GM18868 (cell line): ENCODE results near the gene LDHB.
"Not testable (repeated sequence)": the region's sequence is repeated elsewhere in the genome, so short reads cannot be mapped to it uniquely, and the experiment has no call there.

ENCODE experiments used
- ATAC-seq: cut with Tn5 transposase; IDR thresholded peaks from one replicate; pipeline ENCODE4 v1.9.1; 2021; ENCODE audit warnings: mild to moderate bottlenecking, moderate library complexity; ENCODE audit not compliant: unreplicated experiment

The LDHB gene

DNA sequence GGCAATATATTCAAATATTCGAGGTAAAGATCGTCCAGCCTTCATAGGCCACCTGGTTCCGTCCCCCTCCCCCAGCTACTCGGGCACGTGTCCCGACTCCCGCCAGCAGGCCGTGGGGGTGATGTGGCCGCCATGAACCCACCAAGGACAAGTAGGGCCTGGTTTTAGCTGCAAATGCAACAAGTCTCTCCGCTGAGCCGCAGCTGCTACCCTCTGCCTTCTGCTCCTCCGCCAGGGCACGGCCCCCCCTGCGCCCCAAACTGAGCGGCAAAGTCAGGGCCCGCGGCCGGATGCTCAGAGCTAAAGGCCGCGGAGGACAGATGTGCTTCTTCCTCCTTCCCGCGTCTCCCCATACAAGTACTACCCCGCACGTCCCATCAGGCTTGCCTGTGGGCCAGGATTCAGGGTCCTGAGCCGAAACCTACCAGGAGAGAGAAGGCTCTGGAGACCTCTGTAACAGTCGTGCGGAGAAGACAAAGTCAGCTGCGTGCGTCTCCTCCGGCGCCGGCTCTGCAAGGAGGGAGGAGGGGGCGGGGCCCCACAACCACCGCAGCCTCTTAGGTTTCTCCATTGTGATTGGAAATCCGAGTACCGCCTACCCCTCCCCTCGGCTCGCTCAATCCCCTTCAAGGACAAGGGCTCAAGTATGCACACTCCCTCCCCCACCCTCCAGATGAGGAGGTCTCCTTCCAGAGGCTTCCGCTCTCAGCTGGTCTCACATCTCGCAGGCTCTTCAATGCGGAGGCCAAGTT, at the start of gene LDHB:
Gene LDHB, minus strand, starts transcription at position 517 of the 752 bp plus-strand sequence. CDS start 3,171 bp downstream, outside the sequence.
- peak; percentile 96 for ATAC-seq

DNA sequence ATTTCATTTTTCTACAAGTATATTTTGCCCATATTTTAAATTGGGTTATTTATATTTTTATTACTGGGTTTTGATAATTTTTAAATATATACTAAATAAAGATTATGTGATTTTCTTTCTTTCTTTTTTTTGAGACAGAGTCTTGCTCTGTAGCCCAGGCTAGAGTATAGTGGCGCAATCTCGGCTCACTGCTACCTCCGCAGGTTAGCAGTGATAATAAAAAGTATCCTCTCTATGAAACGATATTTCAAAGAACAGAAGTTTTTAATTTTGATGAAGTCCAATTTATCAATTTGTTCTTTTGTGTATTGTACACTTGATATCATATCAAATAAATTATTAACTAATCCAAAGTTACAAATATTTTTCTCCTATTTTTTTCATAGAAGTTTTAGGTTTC, 47.2 kb upstream of the LDHB start:
- ATAC-seq, result no peak

- no peak for ATAC-seq
These were observed 42.2 kb upstream of the LDHB start for GRCh38 chr12:21699851-21700250.

GRCh38 chr12:21697904-21698630, 40.4 kb upstream of the LDHB start:
- ATAC-seq, result no peak

GRCh38 chr12:21696625-21697024, 39.0 kb upstream of the LDHB start:
- ATAC-seq, result no peak

DNA sequence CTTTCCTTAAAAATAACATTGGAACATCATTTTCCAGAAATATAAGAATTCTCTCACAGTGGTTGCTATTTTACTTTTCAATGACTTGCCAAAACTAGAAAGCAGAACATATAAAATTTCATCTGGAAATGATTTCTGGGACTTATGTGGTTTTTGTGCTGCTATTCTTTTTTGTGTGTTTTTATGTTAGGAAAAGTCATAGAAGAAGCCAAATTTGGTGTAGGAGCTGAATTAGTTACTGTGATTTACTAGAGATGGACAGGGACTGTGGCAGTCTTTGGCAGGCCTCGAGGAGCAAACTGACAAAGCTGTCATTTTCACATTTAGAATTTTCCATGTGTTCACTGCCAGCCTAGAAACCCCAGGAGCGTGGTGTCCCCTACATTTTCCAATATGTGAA, 38.3 kb upstream of the LDHB start:
- no peak for ATAC-seq

DNA sequence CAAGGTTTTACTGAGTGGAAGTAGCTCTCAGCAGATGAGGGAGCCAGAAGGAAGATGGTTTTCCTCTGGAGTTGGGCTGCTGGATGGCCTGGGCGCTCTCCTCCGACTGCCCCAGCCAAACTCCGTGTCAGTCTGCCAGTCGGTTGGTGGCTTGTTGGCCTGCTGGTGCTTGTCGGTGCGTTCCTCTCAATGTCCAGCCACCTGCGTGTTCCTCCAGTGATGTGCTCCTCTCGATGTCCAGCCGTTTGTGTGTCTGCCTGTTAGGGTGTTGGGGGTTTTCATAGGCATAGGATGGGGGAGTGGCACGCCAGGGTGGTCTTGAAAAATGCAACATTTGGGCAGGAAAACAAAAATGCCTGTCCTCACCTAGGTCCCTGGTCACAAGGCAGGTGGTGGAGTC, 37.0 kb upstream of the LDHB start:
- no peak for ATAC-seq

DNA sequence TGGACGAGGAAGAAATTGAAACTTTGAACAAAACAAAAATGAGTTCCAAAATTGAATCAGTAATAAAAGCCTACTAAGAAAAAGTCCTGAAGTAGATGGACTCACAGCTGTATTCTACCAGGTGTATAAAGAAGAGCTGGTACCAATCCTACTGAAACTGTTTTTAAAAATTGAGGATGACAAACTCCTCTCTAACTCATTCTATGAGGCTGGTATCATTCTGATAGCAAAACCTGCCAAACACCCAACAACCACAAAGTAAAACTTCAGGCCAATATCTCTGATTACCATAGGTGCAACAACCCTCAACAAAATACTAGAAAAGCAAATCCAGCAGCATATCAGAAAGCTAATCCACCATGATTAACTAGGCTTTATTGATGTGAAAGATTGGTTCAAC, 33.9 kb upstream of the LDHB start:
- no peak for ATAC-seq

DNA sequence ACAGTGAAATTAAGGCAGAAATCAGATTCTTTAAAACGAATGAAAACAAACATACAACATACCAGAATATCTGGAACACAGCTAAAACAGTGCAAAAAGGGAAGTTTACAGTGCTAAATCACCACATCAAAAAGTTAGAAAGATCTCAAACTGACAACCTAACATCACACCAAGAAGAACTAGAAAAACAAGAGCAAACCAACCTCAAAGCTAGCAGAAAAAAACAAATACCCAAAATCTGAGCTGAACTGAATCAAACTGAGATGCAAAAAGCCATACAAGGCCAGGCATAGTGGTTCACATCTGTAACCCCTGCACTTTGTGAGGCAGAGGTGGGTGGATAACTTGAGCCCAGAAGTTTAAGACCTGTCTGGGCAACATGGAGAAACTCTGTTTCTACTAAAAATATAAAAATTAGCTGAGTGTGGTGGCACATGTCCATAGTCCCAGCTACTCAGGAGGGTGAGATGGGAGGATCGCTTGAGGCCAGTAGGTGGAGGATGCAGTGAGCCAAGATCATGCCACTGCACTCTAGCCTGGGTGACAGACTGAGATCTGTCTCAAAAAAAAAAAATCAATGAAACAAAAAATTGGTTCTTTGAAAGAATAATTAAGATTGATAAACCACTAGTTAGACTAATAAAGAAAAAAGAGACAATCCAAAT, 33.2 kb upstream of the LDHB start:
- ATAC-seq, result no peak

GRCh38 chr12:21683115-21683514, 25.5 kb upstream of the LDHB start:
- ATAC-seq, result no peak

DNA sequence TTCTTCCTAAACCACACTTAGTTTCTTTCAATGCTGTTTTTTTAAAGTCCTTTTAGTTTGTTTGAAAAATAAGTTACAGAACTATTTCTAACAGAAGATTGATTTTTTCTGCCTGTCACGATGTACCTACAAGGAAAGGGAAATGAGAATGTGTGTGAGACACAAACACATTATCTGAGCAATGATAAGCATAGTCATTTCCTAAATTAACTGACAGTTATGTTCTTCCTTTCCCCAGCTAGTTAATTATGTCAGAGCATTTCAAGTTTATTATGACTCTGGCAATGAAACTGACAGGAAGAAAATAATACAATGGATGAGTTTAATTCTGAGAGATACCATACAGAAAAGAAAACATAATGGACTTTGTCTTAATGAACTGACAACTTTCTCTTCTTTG, 21.3 kb upstream of the LDHB start:
- no peak for ATAC-seq

- ATAC-seq, result no peak
These were observed 20.1 kb upstream of the LDHB start for GRCh38 chr12:21677622-21678277.

DNA sequence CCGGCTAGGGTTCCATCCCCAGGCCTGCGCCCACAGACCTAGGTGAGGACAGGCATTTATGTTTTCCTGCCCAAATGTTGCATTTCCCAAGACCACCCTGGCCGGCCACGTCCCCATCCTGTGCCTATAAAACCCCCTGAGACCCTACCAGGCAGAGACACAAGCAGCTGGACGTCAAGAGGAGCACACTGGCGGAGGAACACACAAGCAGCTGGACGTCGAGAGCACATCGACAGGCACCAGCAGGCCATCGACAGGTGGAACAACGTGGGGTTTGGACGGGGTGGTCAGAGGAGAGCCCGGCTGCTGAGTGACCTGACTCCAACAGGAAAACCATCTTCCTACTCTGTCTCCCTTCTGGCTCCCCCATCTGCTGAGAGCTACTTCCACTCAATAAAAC, 19.6 kb upstream of the LDHB start:
- ATAC-seq, result no peak

DNA sequence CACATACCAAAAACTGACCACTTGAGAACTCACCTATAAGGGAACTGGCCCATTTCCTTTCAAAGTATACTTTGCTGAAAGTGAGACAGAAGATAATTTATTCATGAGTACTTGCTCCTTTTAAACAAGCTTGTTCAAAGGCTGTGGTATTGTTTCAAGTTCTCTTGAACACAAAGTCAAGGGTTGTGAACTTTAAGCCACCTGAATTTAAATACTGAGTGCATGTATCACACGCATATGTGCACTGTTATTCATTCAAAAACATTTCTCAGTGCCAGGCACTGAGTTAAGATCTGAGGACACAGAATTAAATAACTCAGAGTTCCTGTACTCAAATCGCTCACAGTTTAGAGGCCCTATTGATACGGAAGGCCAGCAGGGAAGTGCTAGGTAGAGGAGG, 19.1 kb upstream of the LDHB start:
- no peak for ATAC-seq

DNA sequence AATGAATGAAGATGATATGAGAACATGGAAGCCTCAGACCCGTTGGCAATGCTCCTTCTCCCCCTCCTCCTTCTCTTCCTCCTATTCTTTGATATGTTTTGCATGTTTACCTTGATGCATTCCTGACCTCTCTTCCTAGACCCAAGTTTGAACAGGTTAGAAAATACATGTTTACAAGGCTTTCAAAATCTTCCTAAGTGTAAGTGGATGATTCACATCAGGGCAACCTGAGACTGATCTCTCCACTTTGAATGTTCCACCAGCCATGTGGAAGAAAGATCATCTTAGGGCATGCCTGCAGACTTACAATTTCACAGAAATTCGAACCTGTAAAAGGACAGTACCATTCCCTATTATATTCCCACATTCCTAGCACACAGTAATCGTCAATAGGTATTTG, 18.0 kb upstream of the LDHB start:
- no peak for ATAC-seq

DNA sequence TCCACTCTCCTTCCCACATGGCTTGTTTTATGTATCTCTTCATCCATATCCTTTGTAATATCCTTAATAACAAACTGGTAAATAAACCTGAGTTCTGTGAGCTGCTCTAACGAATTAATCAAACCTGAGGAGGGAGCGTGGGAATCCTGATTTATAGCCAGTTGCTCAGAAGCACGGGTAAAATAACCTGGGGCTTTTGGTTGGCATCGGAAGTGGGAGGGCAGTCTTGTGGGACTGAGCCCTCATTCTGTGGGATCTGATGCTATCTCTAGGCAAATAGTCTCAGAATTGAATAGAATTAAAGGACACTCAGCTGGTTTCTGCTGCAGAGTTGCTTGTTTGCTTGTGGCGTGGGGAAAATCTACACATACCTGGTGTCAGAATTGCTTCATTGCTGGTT, 17.5 kb upstream of the LDHB start:
- ATAC-seq, result no peak

DNA sequence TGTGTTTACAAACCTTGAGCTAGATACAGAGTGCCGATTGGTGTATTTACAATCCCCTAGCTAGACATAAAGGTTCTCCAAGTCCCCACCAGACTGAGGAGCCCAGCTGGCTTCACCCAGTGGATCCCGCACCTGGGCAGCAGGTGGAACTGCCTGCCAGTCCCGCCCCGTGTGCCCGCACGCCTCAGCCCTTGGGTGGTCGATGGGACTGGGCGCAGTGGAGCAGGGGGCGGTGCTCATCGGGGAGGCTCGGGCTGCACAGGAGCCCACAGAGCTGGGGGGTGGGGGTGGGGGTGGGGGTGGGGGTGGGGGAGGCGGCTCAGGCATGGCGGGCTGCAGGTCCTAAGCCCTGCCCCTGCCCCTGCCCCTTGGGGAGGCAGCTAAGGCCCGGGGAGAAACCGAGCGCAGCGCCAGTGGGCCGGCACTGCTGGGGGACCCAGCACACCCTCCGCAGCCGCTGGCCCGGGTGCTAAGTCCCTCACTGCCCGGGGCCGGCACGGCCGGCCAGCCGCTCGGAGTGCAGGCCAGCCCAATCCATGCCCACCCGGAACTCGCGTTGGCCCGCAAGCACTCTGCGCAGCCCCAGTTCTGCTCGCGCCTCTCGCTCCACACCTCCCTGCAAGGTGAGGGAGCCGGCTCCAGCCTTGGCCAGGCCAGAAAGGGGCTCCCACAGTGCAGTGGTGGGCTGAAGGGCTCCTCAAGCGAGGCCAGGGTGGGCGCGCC, 16.3 kb upstream of the LDHB start:
- ATAC-seq, result not testable (repeated sequence)

- no peak for ATAC-seq
These were observed 14.5 kb upstream of the LDHB start for GRCh38 chr12:21672146-21672545.

GRCh38 chr12:21666722-21667121, 9.1 kb upstream of the LDHB start:
- no peak for ATAC-seq

DNA sequence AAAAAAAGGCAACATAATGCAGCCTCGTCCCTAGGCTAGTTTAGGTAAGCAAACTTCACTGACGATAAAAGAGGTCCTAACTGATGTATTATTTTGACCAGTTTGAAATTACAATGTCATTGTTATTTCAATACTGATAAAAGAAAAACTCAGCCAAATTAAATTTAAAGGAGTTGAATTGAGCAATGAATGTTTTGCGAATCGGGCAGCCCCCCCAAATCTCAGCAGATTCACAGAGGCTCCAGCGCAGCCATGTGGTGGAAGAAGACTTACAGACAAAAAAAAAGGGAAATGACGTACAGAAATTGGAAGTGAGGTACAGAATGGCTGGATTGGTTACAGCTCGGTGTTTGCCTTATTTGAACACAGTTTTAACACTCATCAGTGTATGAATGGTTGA, 8.2 kb upstream of the LDHB start:
- no peak for ATAC-seq
